ENCODE results near the gene USP9X.
"Not testable (repeated sequence)": the region's sequence is repeated elsewhere in the genome, so short reads cannot be mapped to it uniquely, and the experiment has no call there.

USP9X gene

GRCh38 chrX:41084893-41085511 is at the start of gene USP9X:
USP9X (plus strand) TSS chrX:41085445; CDS start chrX:41123629, 38,184 bp downstream.
- H3K9me3 Mint-ChIP-seq: no peaks in the 10 kb centered on the region
- H3K4me1 Mint-ChIP-seq (ENCODE audit: low read depth): peaks cover 41% of the 10 kb centered on the region
- H3K27ac Mint-ChIP-seq: peak within 1 kb of the TSS; percentile 98
- peak within 1 kb of the TSS; percentile 94 for H3K4me3 Mint-ChIP-seq
- no peaks in the 10 kb centered on the region for H3K27me3 Mint-ChIP-seq
- peaks cover 9% of the 10 kb centered on the region for H3K36me3 Mint-ChIP-seq (ENCODE audit: low read depth)

GRCh38 chrX:41035582-41035981 is 49.7 kb upstream of the USP9X start:
- no peaks in the 10 kb centered on the region for H3K9me3 Mint-ChIP-seq
- no peak overlapping the region for H3K27ac Mint-ChIP-seq
- H3K27me3 Mint-ChIP-seq: no peaks in the 10 kb centered on the region
- no peaks in the 10 kb centered on the region for H3K36me3 Mint-ChIP-seq (ENCODE audit: low read depth)
- no peaks in the 10 kb centered on the region for H3K4me1 Mint-ChIP-seq (ENCODE audit: low read depth)
- H3K4me3 Mint-ChIP-seq: no peak overlapping the region

- Mint-ChIP-seq H3K4me3 (no peak overlapping the region), H3K27me3 (no peaks in the 10 kb centered on the region), H3K36me3 (ENCODE audit: low read depth) (no peaks in the 10 kb centered on the region), H3K9me3 (no peaks in the 10 kb centered on the region), H3K27ac (no peak overlapping the region), H3K4me1 (ENCODE audit: low read depth) (no peaks in the 10 kb centered on the region)
Measured at GRCh38 chrX:41036668-41037326, 48.4 kb upstream of the USP9X start.

GRCh38 chrX:41043196-41043595 is 42.0 kb upstream of the USP9X start:
- H3K4me3 Mint-ChIP-seq: no peak overlapping the region
- no peaks in the 10 kb centered on the region for H3K9me3 Mint-ChIP-seq
- no peaks in the 10 kb centered on the region for H3K27me3 Mint-ChIP-seq
- no peaks in the 10 kb centered on the region for H3K36me3 Mint-ChIP-seq (ENCODE audit: low read depth)
- peaks cover 6% of the 10 kb centered on the region for H3K4me1 Mint-ChIP-seq (ENCODE audit: low read depth)
- no peak overlapping the region for H3K27ac Mint-ChIP-seq

GRCh38 chrX:41043674-41044345 is 41.4 kb upstream of the USP9X start:
- Mint-ChIP-seq H3K4me1 (ENCODE audit: low read depth) (peaks cover 6% of the 10 kb centered on the region), H3K4me3 (no peak overlapping the region), H3K9me3 (no peaks in the 10 kb centered on the region), H3K27ac (no peak overlapping the region), H3K27me3 (no peaks in the 10 kb centered on the region), H3K36me3 (ENCODE audit: low read depth) (no peaks in the 10 kb centered on the region)

GRCh38 chrX:41045960-41046567 is 39.2 kb upstream of the USP9X start:
- Mint-ChIP-seq H3K4me3 (no peak overlapping the region), H3K9me3 (no peaks in the 10 kb centered on the region), H3K27ac (no peak overlapping the region), H3K27me3 (no peaks in the 10 kb centered on the region), H3K36me3 (ENCODE audit: low read depth) (no peaks in the 10 kb centered on the region), H3K4me1 (ENCODE audit: low read depth) (peaks cover 6% of the 10 kb centered on the region)

GRCh38 chrX:41047878-41048534 is 37.2 kb upstream of the USP9X start:
- Mint-ChIP-seq H3K27ac (no peak overlapping the region), H3K9me3 (no peaks in the 10 kb centered on the region), H3K4me1 (ENCODE audit: low read depth) (peaks cover 6% of the 10 kb centered on the region), H3K27me3 (no peaks in the 10 kb centered on the region), H3K36me3 (ENCODE audit: low read depth) (no peaks in the 10 kb centered on the region), H3K4me3 (no peak overlapping the region)

GRCh38 chrX:41050359-41050758 is 34.9 kb upstream of the USP9X start:
- no peaks in the 10 kb centered on the region for H3K9me3 Mint-ChIP-seq
- no peak overlapping the region for H3K4me3 Mint-ChIP-seq
- peaks cover 6% of the 10 kb centered on the region for H3K4me1 Mint-ChIP-seq (ENCODE audit: low read depth)
- H3K27me3 Mint-ChIP-seq: no peaks in the 10 kb centered on the region
- no peaks in the 10 kb centered on the region for H3K36me3 Mint-ChIP-seq (ENCODE audit: low read depth)
- H3K27ac Mint-ChIP-seq: no peak overlapping the region

- no peaks in the 10 kb centered on the region for H3K27me3 Mint-ChIP-seq
- no peak overlapping the region for H3K27ac Mint-ChIP-seq
- no peak overlapping the region for H3K4me3 Mint-ChIP-seq
- no peaks in the 10 kb centered on the region for H3K9me3 Mint-ChIP-seq
- H3K4me1 Mint-ChIP-seq (ENCODE audit: low read depth): peaks cover 6% of the 10 kb centered on the region
- H3K36me3 Mint-ChIP-seq (ENCODE audit: low read depth): no peaks in the 10 kb centered on the region
Measured at GRCh38 chrX:41051288-41051687, 34.0 kb upstream of the USP9X start.

GRCh38 chrX:41055740-41056139 is 29.5 kb upstream of the USP9X start:
- H3K27ac Mint-ChIP-seq: no peak overlapping the region

GRCh38 chrX:41063276-41063675 is 22.0 kb upstream of the USP9X start:
- not testable (repeated sequence) for H3K36me3 Mint-ChIP-seq (ENCODE audit: low read depth); H3K4me3 Mint-ChIP-seq; H3K9me3 Mint-ChIP-seq; H3K4me1 Mint-ChIP-seq (ENCODE audit: low read depth); H3K27me3 Mint-ChIP-seq; H3K27ac Mint-ChIP-seq

More at GRCh38 chrX:41055740-41056139, 29.5 kb upstream of the USP9X start:
- no peaks in the 10 kb centered on the region for H3K27me3 Mint-ChIP-seq
- H3K36me3 Mint-ChIP-seq (ENCODE audit: low read depth): no peaks in the 10 kb centered on the region
- H3K4me1 Mint-ChIP-seq (ENCODE audit: low read depth): no peaks in the 10 kb centered on the region
- H3K4me3 Mint-ChIP-seq: no peak overlapping the region
- no peaks in the 10 kb centered on the region for H3K9me3 Mint-ChIP-seq

GRCh38 chrX:41064018-41064417 is 21.2 kb upstream of the USP9X start:
- no peak overlapping the region for H3K4me3 Mint-ChIP-seq

GRCh38 chrX:41066391-41066790 is 18.9 kb upstream of the USP9X start:
- Mint-ChIP-seq H3K27me3 (no peaks in the 10 kb centered on the region), H3K36me3 (ENCODE audit: low read depth) (no peaks in the 10 kb centered on the region), H3K4me1 (ENCODE audit: low read depth) (no peaks in the 10 kb centered on the region), H3K27ac (no peak overlapping the region), H3K4me3 (no peak overlapping the region), H3K9me3 (no peaks in the 10 kb centered on the region)

More at GRCh38 chrX:41064018-41064417, 21.2 kb upstream of the USP9X start:
- no peaks in the 10 kb centered on the region for H3K4me1 Mint-ChIP-seq (ENCODE audit: low read depth)
- no peak overlapping the region for H3K27ac Mint-ChIP-seq
- no peaks in the 10 kb centered on the region for H3K27me3 Mint-ChIP-seq
- no peaks in the 10 kb centered on the region for H3K9me3 Mint-ChIP-seq
- no peaks in the 10 kb centered on the region for H3K36me3 Mint-ChIP-seq (ENCODE audit: low read depth)

GRCh38 chrX:41066969-41067368 is 18.3 kb upstream of the USP9X start:
- no peak overlapping the region for H3K4me3 Mint-ChIP-seq
- no peaks in the 10 kb centered on the region for H3K36me3 Mint-ChIP-seq (ENCODE audit: low read depth)
- no peaks in the 10 kb centered on the region for H3K4me1 Mint-ChIP-seq (ENCODE audit: low read depth)
- no peaks in the 10 kb centered on the region for H3K27me3 Mint-ChIP-seq
- no peak overlapping the region for H3K27ac Mint-ChIP-seq
- no peaks in the 10 kb centered on the region for H3K9me3 Mint-ChIP-seq

- no peaks in the 10 kb centered on the region for H3K9me3 Mint-ChIP-seq
- H3K4me1 Mint-ChIP-seq (ENCODE audit: low read depth): no peaks in the 10 kb centered on the region
- no peak overlapping the region for H3K27ac Mint-ChIP-seq
- H3K4me3 Mint-ChIP-seq: no peak overlapping the region
- no peaks in the 10 kb centered on the region for H3K27me3 Mint-ChIP-seq
- no peaks in the 10 kb centered on the region for H3K36me3 Mint-ChIP-seq (ENCODE audit: low read depth)
Measured at GRCh38 chrX:41067721-41068120, 17.5 kb upstream of the USP9X start.

Data from stimulated activated naive CD8-positive, alpha-beta T cell treated with anti-CD3 and anti-CD28 coated beads, Interleukin-15, Interleukin-2, amounts not matched to agents 100 ng/mL and 50 ng/mL, for 24 hours (primary cell).